H1 (cell line): Measurements from ENCODE around the gene UROS.

Experiments used
- FOSL1 ChIP-seq: IDR thresholded peaks from 2 replicates; pipeline ENCODE4 v1.6.1; 2011; ENCODE audit warnings: mild to moderate bottlenecking, low read depth, low read length, moderate library complexity; ENCODE audit not compliant: insufficient read depth
- YY1 ChIP-seq: IDR thresholded peaks from 2 replicates; pipeline ENCODE4 v1.6.1; 2011; ENCODE audit warnings: low read depth, mild to moderate bottlenecking, low read length
- TF ChIP-seq, protein P1 (sequence below), 3 experiments: IDR thresholded peaks; 1 replicate in 2 of 3; 2 replicates in 1 of 3; pipeline versions ENCODE4 v1.5.1 to v1.6.1; 2011; ENCODE audit warnings: low read length in 3 of 3, mild to moderate bottlenecking in 3 of 3, inconsistent platforms in 2 of 3, low read depth in 1 of 3, moderate library complexity in 1 of 3; ENCODE audit not compliant: insufficient read depth in 1 of 3; ENCODE audit errors: control extremely low read depth in 1 of 3
- TF ChIP-seq, protein P2 (sequence below): fragments of 300-600 bp; sonication (generic); IDR thresholded peaks from 2 replicates; pipeline ENCODE4 v1.7.1; 2012; ENCODE audit warnings: low read length, moderate library complexity, mild to moderate bottlenecking, inconsistent platforms; ENCODE audit not compliant: insufficient replicate concordance

DNA sequence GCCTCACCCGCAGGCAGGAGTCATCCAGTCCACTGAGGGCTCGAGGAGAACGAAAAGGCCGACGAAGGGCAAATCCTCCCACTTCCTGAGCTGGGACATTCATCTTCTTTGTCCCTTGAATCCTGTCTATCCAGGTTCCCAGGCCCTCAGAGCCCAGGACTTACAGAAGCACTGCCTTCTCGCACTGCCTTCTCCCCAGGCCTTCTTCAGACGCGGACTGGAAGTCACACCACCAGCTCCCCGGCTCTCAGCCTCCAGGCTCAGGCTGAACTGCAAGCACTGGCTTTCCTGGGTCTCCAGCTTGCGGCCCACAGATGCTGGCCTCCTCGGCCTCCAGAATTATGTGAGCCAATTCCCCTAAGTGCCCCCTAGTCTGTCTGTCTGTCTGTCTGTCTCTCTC, 41.0 kb downstream of the UROS start:
- no peak for TF ChIP-seq YY1
- TF ChIP-seq, protein P1, sequence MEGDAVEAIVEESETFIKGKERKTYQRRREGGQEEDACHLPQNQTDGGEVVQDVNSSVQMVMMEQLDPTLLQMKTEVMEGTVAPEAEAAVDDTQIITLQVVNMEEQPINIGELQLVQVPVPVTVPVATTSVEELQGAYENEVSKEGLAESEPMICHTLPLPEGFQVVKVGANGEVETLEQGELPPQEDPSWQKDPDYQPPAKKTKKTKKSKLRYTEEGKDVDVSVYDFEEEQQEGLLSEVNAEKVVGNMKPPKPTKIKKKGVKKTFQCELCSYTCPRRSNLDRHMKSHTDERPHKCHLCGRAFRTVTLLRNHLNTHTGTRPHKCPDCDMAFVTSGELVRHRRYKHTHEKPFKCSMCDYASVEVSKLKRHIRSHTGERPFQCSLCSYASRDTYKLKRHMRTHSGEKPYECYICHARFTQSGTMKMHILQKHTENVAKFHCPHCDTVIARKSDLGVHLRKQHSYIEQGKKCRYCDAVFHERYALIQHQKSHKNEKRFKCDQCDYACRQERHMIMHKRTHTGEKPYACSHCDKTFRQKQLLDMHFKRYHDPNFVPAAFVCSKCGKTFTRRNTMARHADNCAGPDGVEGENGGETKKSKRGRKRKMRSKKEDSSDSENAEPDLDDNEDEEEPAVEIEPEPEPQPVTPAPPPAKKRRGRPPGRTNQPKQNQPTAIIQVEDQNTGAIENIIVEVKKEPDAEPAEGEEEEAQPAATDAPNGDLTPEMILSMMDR (IDR thresholded peaks at IDR 0.05; ENCODE audit: control extremely low read depth in 1 of 3, insufficient read depth in 1 of 3, low read depth in 1 of 3, low read length in 3 of 3): no peak
- no peak for TF ChIP-seq FOSL1
- TF ChIP-seq, protein P2, sequence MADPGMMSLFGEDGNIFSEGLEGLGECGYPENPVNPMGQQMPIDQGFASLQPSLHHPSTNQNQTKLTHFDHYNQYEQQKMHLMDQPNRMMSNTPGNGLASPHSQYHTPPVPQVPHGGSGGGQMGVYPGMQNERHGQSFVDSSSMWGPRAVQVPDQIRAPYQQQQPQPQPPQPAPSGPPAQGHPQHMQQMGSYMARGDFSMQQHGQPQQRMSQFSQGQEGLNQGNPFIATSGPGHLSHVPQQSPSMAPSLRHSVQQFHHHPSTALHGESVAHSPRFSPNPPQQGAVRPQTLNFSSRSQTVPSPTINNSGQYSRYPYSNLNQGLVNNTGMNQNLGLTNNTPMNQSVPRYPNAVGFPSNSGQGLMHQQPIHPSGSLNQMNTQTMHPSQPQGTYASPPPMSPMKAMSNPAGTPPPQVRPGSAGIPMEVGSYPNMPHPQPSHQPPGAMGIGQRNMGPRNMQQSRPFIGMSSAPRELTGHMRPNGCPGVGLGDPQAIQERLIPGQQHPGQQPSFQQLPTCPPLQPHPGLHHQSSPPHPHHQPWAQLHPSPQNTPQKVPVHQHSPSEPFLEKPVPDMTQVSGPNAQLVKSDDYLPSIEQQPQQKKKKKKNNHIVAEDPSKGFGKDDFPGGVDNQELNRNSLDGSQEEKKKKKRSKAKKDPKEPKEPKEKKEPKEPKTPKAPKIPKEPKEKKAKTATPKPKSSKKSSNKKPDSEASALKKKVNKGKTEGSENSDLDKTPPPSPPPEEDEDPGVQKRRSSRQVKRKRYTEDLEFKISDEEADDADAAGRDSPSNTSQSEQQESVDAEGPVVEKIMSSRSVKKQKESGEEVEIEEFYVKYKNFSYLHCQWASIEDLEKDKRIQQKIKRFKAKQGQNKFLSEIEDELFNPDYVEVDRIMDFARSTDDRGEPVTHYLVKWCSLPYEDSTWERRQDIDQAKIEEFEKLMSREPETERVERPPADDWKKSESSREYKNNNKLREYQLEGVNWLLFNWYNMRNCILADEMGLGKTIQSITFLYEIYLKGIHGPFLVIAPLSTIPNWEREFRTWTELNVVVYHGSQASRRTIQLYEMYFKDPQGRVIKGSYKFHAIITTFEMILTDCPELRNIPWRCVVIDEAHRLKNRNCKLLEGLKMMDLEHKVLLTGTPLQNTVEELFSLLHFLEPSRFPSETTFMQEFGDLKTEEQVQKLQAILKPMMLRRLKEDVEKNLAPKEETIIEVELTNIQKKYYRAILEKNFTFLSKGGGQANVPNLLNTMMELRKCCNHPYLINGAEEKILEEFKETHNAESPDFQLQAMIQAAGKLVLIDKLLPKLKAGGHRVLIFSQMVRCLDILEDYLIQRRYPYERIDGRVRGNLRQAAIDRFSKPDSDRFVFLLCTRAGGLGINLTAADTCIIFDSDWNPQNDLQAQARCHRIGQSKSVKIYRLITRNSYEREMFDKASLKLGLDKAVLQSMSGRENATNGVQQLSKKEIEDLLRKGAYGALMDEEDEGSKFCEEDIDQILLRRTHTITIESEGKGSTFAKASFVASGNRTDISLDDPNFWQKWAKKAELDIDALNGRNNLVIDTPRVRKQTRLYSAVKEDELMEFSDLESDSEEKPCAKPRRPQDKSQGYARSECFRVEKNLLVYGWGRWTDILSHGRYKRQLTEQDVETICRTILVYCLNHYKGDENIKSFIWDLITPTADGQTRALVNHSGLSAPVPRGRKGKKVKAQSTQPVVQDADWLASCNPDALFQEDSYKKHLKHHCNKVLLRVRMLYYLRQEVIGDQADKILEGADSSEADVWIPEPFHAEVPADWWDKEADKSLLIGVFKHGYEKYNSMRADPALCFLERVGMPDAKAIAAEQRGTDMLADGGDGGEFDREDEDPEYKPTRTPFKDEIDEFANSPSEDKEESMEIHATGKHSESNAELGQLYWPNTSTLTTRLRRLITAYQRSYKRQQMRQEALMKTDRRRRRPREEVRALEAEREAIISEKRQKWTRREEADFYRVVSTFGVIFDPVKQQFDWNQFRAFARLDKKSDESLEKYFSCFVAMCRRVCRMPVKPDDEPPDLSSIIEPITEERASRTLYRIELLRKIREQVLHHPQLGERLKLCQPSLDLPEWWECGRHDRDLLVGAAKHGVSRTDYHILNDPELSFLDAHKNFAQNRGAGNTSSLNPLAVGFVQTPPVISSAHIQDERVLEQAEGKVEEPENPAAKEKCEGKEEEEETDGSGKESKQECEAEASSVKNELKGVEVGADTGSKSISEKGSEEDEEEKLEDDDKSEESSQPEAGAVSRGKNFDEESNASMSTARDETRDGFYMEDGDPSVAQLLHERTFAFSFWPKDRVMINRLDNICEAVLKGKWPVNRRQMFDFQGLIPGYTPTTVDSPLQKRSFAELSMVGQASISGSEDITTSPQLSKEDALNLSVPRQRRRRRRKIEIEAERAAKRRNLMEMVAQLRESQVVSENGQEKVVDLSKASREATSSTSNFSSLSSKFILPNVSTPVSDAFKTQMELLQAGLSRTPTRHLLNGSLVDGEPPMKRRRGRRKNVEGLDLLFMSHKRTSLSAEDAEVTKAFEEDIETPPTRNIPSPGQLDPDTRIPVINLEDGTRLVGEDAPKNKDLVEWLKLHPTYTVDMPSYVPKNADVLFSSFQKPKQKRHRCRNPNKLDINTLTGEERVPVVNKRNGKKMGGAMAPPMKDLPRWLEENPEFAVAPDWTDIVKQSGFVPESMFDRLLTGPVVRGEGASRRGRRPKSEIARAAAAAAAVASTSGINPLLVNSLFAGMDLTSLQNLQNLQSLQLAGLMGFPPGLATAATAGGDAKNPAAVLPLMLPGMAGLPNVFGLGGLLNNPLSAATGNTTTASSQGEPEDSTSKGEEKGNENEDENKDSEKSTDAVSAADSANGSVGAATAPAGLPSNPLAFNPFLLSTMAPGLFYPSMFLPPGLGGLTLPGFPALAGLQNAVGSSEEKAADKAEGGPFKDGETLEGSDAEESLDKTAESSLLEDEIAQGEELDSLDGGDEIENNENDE: no peak
